K562 (cell line): ENCODE measurements around the gene PBX2. TPM values are rescaled to one million over a fixed set of nuclear protein-coding genes. Genes with fewer than 3 reads are reported as not detected.
A peak's percentile ranks its signal among the peaks of the same experiment; 100 is the strongest.

ENCODE experiments used
- BCOR ChIP-seq: fragments of 450-650 bp; IDR thresholded peaks from 2 replicates; pipeline ENCODE4 v1.6.1; 2016
- ETV5 ChIP-seq: sonication (generic); formaldehyde crosslinking; IDR thresholded peaks from 2 replicates; pipeline ENCODE4 v1.4.0; 2020; ENCODE audit warnings: low read depth, mild to moderate bottlenecking, missing genetic modification reagents
- HDAC6 ChIP-seq: IDR thresholded peaks from 2 replicates; pipeline ENCODE4 v1.6.1; 2012; ENCODE audit warnings: low read depth, mild to moderate bottlenecking, control low read depth, inconsistent platforms, low read length, moderate library complexity
- JUN ChIP-seq, 2 experiments: sonication (generic) in 1 of 2; formaldehyde crosslinking in 1 of 2; IDR thresholded peaks; 2 replicates each; pipeline versions ENCODE4 v1.6.1 to v1.8.0; 2012 to 2022; ENCODE audit warnings: borderline replicate concordance in 2 of 2, mild to moderate bottlenecking in 2 of 2, improper control_type of control experiment in 1 of 2, low read depth in 1 of 2, low read length in 1 of 2, missing genetic modification reagents in 1 of 2
- MTF1 ChIP-seq: fragments of 250-450 bp; sonication (Bioruptor Pico); IDR thresholded peaks from 2 replicates; pipeline ENCODE4 v1.9.0; 2021; ENCODE audit warnings: moderate library complexity, mild to moderate bottlenecking, inconsistent platforms, borderline replicate concordance
- NCOA6 ChIP-seq: fragments of 450-650 bp; IDR thresholded peaks from 2 replicates; pipeline ENCODE4 v1.6.1; 2017; ENCODE audit warnings: mild to moderate bottlenecking
- NFE2L1 ChIP-seq: fragments of 450-650 bp; IDR thresholded peaks from 2 replicates; pipeline ENCODE4 v1.6.1; 2016; ENCODE audit warnings: missing genetic modification characterization, low read depth, mild to moderate bottlenecking, missing compliant biosample characterization, moderate library complexity, borderline replicate concordance
- RBM39 ChIP-seq: fragments of 200-400 bp; formaldehyde crosslinking; optimal IDR thresholded peaks from 2 replicates; pipeline ENCODE3; 2018; ENCODE audit warnings: low read depth, low read length
- THRAP3 ChIP-seq: fragments of 450-650 bp; IDR thresholded peaks from 2 replicates; pipeline ENCODE4 v1.6.1; 2016; ENCODE audit warnings: mild to moderate bottlenecking, inconsistent platforms, borderline replicate concordance
- ZFX ChIP-seq: sonication (generic); formaldehyde crosslinking; IDR thresholded peaks from 2 replicates; pipeline ENCODE4 v1.8.0; 2022; ENCODE audit warnings: mild to moderate bottlenecking, missing genetic modification reagents, moderate library complexity
- ZNF174 ChIP-seq: fragments of 250-450 bp; sonication (Bioruptor Pico); IDR thresholded peaks from 2 replicates; pipeline ENCODE4 v1.4.0; 2020; ENCODE audit warnings: mild to moderate bottlenecking
- ZNF217 ChIP-seq: sonication (generic); formaldehyde crosslinking; IDR thresholded peaks from 2 replicates; pipeline ENCODE4 v1.8.0; 2022; ENCODE audit warnings: mild to moderate bottlenecking, missing genetic modification reagents
- ZNF41 ChIP-seq: fragments of 250-450 bp; sonication (Bioruptor Pico); conservative IDR thresholded peaks from 2 replicates; pipeline ENCODE4 v1.4.0; 2020; ENCODE audit warnings: mild to moderate bottlenecking
- ZNF445 ChIP-seq: fragments of 250-450 bp; sonication (Bioruptor Pico); IDR thresholded peaks from 2 replicates; pipeline ENCODE4 v1.4.0; 2020; ENCODE audit warnings: low read depth, mild to moderate bottlenecking, moderate library complexity
- polyA plus RNA-seq, 8 experiments: library from polyadenylated mRNA; depleted of rRNA in 4 of 8; stranded (reverse) in 5 of 8; unstranded in 3 of 8; fragments of >200 nt; fragmentation: Nextera tagmentation in 2 of 8; fragmentation: Illumina TruSeq in 1 of 8; extraction: Ambion mirVana in 2 of 8; extraction: Trizol in 1 of 8; gene quantifications; 2 replicates each; pipeline versions ENCODE4 v1.2.1 to v1.2.3, GENCODE V29; 2011 to 2014; ENCODE audit warnings: inconsistent platforms in 1 of 8, missing spikeins in 1 of 8
- total RNA-seq, 7 experiments: library from RNA; depleted of rRNA in 6 of 7; stranded (reverse); fragments of >200 nt in 6 of 7; fragmentation: Illumina TruSeq in 2 of 7; extraction: Trizol in 2 of 7; gene quantifications; 2 replicates each; pipeline versions ENCODE4 v1.2.1 to v1.2.3, GENCODE V29; 2011 to 2021; ENCODE audit warnings: low replicate concordance in 1 of 7
- TF ChIP-seq, protein P1 (sequence below): fragments of 150-350 bp; conservative IDR thresholded peaks from 2 replicates; pipeline ENCODE4 v1.6.1; 2014; ENCODE audit warnings: low read length
- TF ChIP-seq, protein P2 (sequence below): sonication (generic); formaldehyde crosslinking; IDR thresholded peaks from 2 replicates; pipeline ENCODE4 v1.8.0; 2023; ENCODE audit warnings: mild to moderate bottlenecking, missing genetic modification reagents
- TF ChIP-seq, protein P3 (sequence below): fragments of 450-650 bp; conservative IDR thresholded peaks from 2 replicates; pipeline ENCODE4 v1.6.1; 2016; ENCODE audit warnings: missing genetic modification characterization, low read depth, mild to moderate bottlenecking, control low read depth, missing compliant biosample characterization
- TF ChIP-seq, protein P4 (sequence below): sonication (generic); formaldehyde crosslinking; IDR thresholded peaks from 2 replicates; pipeline ENCODE4 v1.5.0; 2020; ENCODE audit warnings: missing genetic modification reagents

Gene PBX2
- total and polyA plus RNA-seq, 9 of the 15 experiments (the other 6 are each of a cell fraction or from before 2014, with no cell fraction given): 1.9 to 134 (median 62.5) TPM

DNA sequence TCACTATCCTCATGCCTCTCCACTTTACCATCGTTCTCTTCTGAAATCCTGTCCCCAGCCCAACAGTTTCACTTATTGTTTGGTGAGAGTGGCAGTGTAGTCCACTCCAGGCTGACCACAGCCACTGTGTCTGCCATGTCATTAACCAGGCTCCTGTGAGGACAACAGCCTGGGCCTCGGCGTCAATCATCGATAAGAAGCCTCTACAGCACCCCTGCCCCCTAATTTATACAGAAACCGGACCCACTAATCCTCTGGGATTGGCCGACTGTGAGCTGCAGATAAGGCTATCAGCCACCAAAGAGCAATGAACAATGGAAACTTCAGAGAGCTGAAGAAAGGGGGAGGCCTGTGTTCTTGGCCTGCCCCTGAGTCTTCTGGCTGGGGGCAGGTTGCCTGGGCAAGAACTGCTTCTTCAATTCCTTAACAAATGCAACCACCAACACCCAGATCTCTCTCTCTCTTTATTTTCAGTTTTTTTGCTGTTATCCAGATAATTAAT lies 22.2 kb downstream of the PBX2 start (continued):
- TF ChIP-seq, protein P1, sequence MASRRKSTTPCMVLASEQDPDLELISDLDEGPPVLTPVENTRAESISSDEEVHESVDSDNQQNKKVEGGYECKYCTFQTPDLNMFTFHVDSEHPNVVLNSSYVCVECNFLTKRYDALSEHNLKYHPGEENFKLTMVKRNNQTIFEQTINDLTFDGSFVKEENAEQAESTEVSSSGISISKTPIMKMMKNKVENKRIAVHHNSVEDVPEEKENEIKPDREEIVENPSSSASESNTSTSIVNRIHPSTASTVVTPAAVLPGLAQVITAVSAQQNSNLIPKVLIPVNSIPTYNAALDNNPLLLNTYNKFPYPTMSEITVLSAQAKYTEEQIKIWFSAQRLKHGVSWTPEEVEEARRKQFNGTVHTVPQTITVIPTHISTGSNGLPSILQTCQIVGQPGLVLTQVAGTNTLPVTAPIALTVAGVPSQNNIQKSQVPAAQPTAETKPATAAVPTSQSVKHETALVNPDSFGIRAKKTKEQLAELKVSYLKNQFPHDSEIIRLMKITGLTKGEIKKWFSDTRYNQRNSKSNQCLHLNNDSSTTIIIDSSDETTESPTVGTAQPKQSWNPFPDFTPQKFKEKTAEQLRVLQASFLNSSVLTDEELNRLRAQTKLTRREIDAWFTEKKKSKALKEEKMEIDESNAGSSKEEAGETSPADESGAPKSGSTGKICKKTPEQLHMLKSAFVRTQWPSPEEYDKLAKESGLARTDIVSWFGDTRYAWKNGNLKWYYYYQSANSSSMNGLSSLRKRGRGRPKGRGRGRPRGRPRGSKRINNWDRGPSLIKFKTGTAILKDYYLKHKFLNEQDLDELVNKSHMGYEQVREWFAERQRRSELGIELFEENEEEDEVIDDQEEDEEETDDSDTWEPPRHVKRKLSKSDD: no peak
- TF ChIP-seq JUN (IDR thresholded peaks at IDR 0.05; ENCODE audit: borderline replicate concordance, low read depth, low read length): no peak
- no peak for TF ChIP-seq JUN (CRISPR knock-in tag; IDR thresholded peaks at IDR 0.05; ENCODE audit: borderline replicate concordance)
- no peak for TF ChIP-seq ZNF174
- no peak for TF ChIP-seq ZNF445 (CRISPR knock-in tag)
- peak; percentile 26; the same call in 1 of the 2 replicates for TF ChIP-seq ETV5 (CRISPR knock-in tag)
- no peak for TF ChIP-seq RBM39
- TF ChIP-seq, protein P2, sequence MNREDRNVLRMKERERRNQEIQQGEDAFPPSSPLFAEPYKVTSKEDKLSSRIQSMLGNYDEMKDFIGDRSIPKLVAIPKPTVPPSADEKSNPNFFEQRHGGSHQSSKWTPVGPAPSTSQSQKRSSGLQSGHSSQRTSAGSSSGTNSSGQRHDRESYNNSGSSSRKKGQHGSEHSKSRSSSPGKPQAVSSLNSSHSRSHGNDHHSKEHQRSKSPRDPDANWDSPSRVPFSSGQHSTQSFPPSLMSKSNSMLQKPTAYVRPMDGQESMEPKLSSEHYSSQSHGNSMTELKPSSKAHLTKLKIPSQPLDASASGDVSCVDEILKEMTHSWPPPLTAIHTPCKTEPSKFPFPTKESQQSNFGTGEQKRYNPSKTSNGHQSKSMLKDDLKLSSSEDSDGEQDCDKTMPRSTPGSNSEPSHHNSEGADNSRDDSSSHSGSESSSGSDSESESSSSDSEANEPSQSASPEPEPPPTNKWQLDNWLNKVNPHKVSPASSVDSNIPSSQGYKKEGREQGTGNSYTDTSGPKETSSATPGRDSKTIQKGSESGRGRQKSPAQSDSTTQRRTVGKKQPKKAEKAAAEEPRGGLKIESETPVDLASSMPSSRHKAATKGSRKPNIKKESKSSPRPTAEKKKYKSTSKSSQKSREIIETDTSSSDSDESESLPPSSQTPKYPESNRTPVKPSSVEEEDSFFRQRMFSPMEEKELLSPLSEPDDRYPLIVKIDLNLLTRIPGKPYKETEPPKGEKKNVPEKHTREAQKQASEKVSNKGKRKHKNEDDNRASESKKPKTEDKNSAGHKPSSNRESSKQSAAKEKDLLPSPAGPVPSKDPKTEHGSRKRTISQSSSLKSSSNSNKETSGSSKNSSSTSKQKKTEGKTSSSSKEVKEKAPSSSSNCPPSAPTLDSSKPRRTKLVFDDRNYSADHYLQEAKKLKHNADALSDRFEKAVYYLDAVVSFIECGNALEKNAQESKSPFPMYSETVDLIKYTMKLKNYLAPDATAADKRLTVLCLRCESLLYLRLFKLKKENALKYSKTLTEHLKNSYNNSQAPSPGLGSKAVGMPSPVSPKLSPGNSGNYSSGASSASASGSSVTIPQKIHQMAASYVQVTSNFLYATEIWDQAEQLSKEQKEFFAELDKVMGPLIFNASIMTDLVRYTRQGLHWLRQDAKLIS: no peak
- TF ChIP-seq NFE2L1: no peak
- TF ChIP-seq ZFX (CRISPR knock-in tag): peak; percentile 76
- TF ChIP-seq ZNF41 (CRISPR knock-in tag): peak; percentile 74
- no peak for TF ChIP-seq ZNF217 (CRISPR knock-in tag)
- no peak for TF ChIP-seq MTF1
- peak; percentile 67; the same call in 1 of the 2 replicates for TF ChIP-seq BCOR
- no peak for TF ChIP-seq THRAP3
- TF ChIP-seq, protein P3, sequence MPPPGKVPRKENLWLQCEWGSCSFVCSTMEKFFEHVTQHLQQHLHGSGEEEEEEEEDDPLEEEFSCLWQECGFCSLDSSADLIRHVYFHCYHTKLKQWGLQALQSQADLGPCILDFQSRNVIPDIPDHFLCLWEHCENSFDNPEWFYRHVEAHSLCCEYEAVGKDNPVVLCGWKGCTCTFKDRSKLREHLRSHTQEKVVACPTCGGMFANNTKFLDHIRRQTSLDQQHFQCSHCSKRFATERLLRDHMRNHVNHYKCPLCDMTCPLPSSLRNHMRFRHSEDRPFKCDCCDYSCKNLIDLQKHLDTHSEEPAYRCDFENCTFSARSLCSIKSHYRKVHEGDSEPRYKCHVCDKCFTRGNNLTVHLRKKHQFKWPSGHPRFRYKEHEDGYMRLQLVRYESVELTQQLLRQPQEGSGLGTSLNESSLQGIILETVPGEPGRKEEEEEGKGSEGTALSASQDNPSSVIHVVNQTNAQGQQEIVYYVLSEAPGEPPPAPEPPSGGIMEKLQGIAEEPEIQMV: peak; percentile 44; the same call in 1 of the 2 replicates
- TF ChIP-seq, protein P4, sequence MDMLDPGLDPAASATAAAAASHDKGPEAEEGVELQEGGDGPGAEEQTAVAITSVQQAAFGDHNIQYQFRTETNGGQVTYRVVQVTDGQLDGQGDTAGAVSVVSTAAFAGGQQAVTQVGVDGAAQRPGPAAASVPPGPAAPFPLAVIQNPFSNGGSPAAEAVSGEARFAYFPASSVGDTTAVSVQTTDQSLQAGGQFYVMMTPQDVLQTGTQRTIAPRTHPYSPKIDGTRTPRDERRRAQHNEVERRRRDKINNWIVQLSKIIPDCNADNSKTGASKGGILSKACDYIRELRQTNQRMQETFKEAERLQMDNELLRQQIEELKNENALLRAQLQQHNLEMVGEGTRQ: no peak
- TF ChIP-seq NCOA6: no peak
- no peak for TF ChIP-seq HDAC6
